ENCODE data around the gene POLR2C. TPM values are rescaled to one million over a fixed set of nuclear protein-coding genes. Genes with fewer than 3 reads are reported as not detected.

Gene POLR2C
- total RNA-seq, 1 experiment from 2014 or later: 47.8 TPM

DNA sequence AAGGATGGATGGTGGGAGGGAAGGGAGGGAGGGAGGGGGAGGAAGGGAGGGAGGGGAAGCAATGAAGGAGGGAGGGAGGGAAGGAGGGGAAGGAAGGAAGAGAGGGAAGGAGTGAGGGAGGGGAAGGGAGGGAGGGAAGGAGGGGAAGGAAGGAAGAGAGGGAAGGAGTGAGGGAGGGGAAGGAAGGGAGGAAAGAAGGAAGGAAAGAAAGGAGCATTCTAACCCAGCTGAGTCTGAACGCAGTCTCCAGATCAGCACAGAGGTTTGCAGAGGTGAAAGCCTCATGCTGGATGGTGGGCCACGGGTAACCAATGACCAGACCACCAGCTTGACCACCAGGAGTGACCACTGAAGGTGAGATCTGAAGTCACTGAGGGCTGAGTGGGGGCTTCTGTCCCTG is 39.3 kb upstream of the POLR2C start:
- Histone ChIP-seq H3K79me2 (ENCODE audit: low read depth) (no peaks in the 10 kb centered on the region), H3K4me2 (no peak overlapping the region), H3K36me3 (ENCODE audit: low read depth) (0 out of 2 replicates have a peak, but pooled peaks cover 2% of the 10 kb centered on the region), H3K9me2 (ENCODE audit: insufficient read depth) (no peaks in the 10 kb centered on the region), H3K27ac (no peak overlapping the region), H4K20me1 (ENCODE audit: insufficient read depth) (no peaks in the 10 kb centered on the region), H3K4me3 (no peak overlapping the region), H3K27me3 (ENCODE audit: insufficient read depth, low read depth) (no peaks in the 10 kb centered on the region), H2AFZ (no peak overlapping the region), H3K4me1 (replicated peaks; ENCODE audit: insufficient read depth) (peaks cover 15% of the 10 kb centered on the region), H3F3A (ENCODE audit: insufficient read depth, low read depth) (peaks cover 22% of the 10 kb centered on the region; the same call in 1 of the 2 replicates), H3K9me3 (ENCODE audit: insufficient read depth, low read depth) (no peaks in the 10 kb centered on the region)
- no TSS peak for BruUV-seq (replicated peaks)
- TF ChIP-seq EZH2 (IDR thresholded peaks at IDR 0.05; ENCODE audit: low read depth): no peak
- TF ChIP-seq, protein P1, sequence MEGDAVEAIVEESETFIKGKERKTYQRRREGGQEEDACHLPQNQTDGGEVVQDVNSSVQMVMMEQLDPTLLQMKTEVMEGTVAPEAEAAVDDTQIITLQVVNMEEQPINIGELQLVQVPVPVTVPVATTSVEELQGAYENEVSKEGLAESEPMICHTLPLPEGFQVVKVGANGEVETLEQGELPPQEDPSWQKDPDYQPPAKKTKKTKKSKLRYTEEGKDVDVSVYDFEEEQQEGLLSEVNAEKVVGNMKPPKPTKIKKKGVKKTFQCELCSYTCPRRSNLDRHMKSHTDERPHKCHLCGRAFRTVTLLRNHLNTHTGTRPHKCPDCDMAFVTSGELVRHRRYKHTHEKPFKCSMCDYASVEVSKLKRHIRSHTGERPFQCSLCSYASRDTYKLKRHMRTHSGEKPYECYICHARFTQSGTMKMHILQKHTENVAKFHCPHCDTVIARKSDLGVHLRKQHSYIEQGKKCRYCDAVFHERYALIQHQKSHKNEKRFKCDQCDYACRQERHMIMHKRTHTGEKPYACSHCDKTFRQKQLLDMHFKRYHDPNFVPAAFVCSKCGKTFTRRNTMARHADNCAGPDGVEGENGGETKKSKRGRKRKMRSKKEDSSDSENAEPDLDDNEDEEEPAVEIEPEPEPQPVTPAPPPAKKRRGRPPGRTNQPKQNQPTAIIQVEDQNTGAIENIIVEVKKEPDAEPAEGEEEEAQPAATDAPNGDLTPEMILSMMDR (conservative IDR thresholded peaks at IDR 0.05): no peak
- ChIA-PET POLR2A (ENCODE audit: unreplicated experiment) (no interaction called here), CTCF (interaction anchor here (0.6 to 1.3 kb wide), 2 partner anchors 123 to 230 kb away, joined by 4 to 5 read pairs; no protein-coding TSS in a partner anchor)
- intact Hi-C loops (cut with micrococcal nuclease; ENCODE audit: unreplicated experiment): no loop called here
- no peak for DNase-seq

DNA sequence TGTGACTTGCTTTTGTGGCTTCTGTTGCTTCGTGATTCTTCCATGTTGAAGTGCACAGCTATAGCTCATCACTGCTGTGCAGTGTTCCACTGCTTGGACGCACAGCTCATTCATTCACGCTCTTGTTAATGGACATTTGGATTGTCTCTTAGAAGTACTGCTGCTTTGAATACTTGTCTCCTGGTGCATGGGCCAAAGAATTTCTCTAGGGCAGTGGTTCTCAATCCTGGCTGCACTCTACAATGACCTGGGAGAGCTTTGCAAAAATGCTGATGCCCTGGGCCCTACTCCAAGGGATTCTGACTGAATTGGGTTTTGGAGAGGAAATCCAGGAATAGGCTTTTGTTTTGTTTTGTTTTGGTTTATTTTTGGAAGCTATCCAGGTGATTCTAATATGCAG is 37.9 kb upstream of the POLR2C start:
- Histone ChIP-seq H3K27me3 (ENCODE audit: insufficient read depth, low read depth) (no peaks in the 10 kb centered on the region), H3K79me2 (ENCODE audit: low read depth) (no peaks in the 10 kb centered on the region), H4K20me1 (ENCODE audit: insufficient read depth) (no peaks in the 10 kb centered on the region), H3K27ac (no peak overlapping the region), H3K9me2 (ENCODE audit: insufficient read depth) (no peaks in the 10 kb centered on the region), H2AFZ (no peak overlapping the region), H3K4me2 (no peak overlapping the region), H3K36me3 (ENCODE audit: low read depth) (0 out of 2 replicates have a peak, but pooled peaks cover 6% of the 10 kb centered on the region), H3K4me1 (replicated peaks; ENCODE audit: insufficient read depth) (0 out of 2 replicates have a peak, but pooled peaks cover 3% of the 10 kb centered on the region), H3F3A (ENCODE audit: insufficient read depth, low read depth) (peaks cover 10% of the 10 kb centered on the region; the same call in 1 of the 2 replicates), H3K4me3 (no peak overlapping the region), H3K9me3 (ENCODE audit: insufficient read depth, low read depth) (no peaks in the 10 kb centered on the region)
- CTCF ChIA-PET: interaction anchor here (0.8 kb wide), 1 partner anchor 61 kb away, joined by 3 read pairs; no protein-coding TSS in a partner anchor
- TF ChIP-seq EZH2 (IDR thresholded peaks at IDR 0.05; ENCODE audit: low read depth): no peak
- TF ChIP-seq, protein P1 (conservative IDR thresholded peaks at IDR 0.05): no peak
- no TSS peak for BruUV-seq (replicated peaks)
- intact Hi-C loops (cut with micrococcal nuclease; ENCODE audit: unreplicated experiment): no loop called here
- no peak for DNase-seq
- POLR2A ChIA-PET (ENCODE audit: unreplicated experiment): no interaction called here

DNA sequence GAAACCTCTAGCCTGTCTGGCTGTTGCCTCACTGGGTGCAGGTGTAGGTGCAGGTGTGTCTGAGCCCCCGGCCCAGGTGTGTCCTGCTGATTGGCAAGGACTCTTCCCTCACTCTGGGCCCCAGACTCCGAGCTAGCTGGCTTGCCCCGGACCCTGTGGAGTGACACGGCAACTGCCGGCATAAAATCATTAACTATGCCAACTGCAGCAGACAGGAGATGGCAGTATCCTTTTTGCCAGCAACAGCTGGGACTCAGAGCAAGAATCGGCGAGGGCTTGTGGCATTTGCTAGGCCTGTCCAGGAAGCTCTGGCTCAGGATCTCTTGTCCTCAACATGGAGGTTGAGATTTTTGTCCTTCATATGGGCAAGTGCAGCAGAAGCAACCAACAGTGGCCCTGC is 36.1 kb upstream of the POLR2C start:
- no TSS peak for BruUV-seq (replicated peaks)
- Histone ChIP-seq H3K9me2 (ENCODE audit: insufficient read depth) (no peaks in the 10 kb centered on the region), H3K4me1 (replicated peaks; ENCODE audit: insufficient read depth) (0 out of 2 replicates have a peak, but pooled peaks cover 3% of the 10 kb centered on the region), H3K4me2 (no peak overlapping the region), H2AFZ (no peak overlapping the region), H3F3A (ENCODE audit: insufficient read depth, low read depth) (peaks cover 3% of the 10 kb centered on the region; the same call in 1 of the 2 replicates), H3K27ac (no peak overlapping the region), H3K9me3 (ENCODE audit: insufficient read depth, low read depth) (no peaks in the 10 kb centered on the region), H3K79me2 (ENCODE audit: low read depth) (no peaks in the 10 kb centered on the region), H3K4me3 (no peak overlapping the region), H3K27me3 (ENCODE audit: insufficient read depth, low read depth) (no peaks in the 10 kb centered on the region), H4K20me1 (ENCODE audit: insufficient read depth) (no peaks in the 10 kb centered on the region), H3K36me3 (ENCODE audit: low read depth) (0 out of 2 replicates have a peak, but pooled peaks cover 6% of the 10 kb centered on the region)
- intact Hi-C loops (cut with micrococcal nuclease; ENCODE audit: unreplicated experiment): no loop called here
- POLR2A ChIA-PET (ENCODE audit: unreplicated experiment): interaction anchor here (0.6 kb wide), 2 partner anchors 72 to 131 kb away, joined by 4 to 12 read pairs; no protein-coding TSS in a partner anchor
- CTCF ChIA-PET: no interaction called here
- DNase-seq: no peak
- TF ChIP-seq, protein P1 (conservative IDR thresholded peaks at IDR 0.05): no peak
- TF ChIP-seq EZH2 (IDR thresholded peaks at IDR 0.05; ENCODE audit: low read depth): no peak
